GM12874 (cell line): ENCODE data around the gene HSPH1.

ENCODE experiments used
- CTCF ChIP-seq: IDR thresholded peaks from 2 replicates; pipeline ENCODE4 v1.5.1; 2011; ENCODE audit warnings: low read depth, mild to moderate bottlenecking, control low read depth, low read length, moderate library complexity; ENCODE audit not compliant: insufficient read depth

The HSPH1 gene

GRCh38 chr13:31116224-31116623 is 45.5 kb downstream of the HSPH1 start:
- no peak for TF ChIP-seq CTCF

GRCh38 chr13:31115616-31116015 is 46.1 kb downstream of the HSPH1 start:
- TF ChIP-seq CTCF = no peak

- no peak for TF ChIP-seq CTCF
Measured at GRCh38 chr13:31114641-31115040, 47.1 kb downstream of the HSPH1 start.

GRCh38 chr13:31111136-31111535 is 50.6 kb downstream of the HSPH1 start:
- no peak for TF ChIP-seq CTCF

GRCh38 chr13:31110617-31111016 is 51.1 kb downstream of the HSPH1 start:
- no peak for TF ChIP-seq CTCF

GRCh38 chr13:31110169-31110568 is 51.5 kb downstream of the HSPH1 start:
- no peak for TF ChIP-seq CTCF

- TF ChIP-seq CTCF = no peak
Measured at GRCh38 chr13:31107109-31107508, 54.6 kb downstream of the HSPH1 start.

GRCh38 chr13:31105856-31106255 is 55.8 kb downstream of the HSPH1 start:
- no peak for TF ChIP-seq CTCF
